Endothelial cell (in vitro differentiated cells): Measurements from ENCODE around the gene HBD. TPM values are rescaled to one million over a fixed set of nuclear protein-coding genes. Genes with fewer than 3 reads are reported as not detected.

Experiments
- DNase-seq: peaks from one replicate; pipeline ENCODE4 v3.0.0; 2021; ENCODE audit warnings: low spot score
- H3K27ac Mint-ChIP-seq: one replicate; pipeline ENCODE4 v1.8.0; 2021; ENCODE audit warnings: mixed read lengths, inconsistent platforms; ENCODE audit not compliant: unreplicated experiment
- H3K27me3 Mint-ChIP-seq: one replicate; pipeline ENCODE4 v1.8.0; 2021; ENCODE audit warnings: mild to moderate bottlenecking, moderate library complexity, mixed read lengths, inconsistent platforms; ENCODE audit not compliant: unreplicated experiment
- H3K36me3 Mint-ChIP-seq: one replicate; pipeline ENCODE4 v1.8.0; 2021; ENCODE audit warnings: mild to moderate bottlenecking, low read depth, mixed read lengths, inconsistent platforms; ENCODE audit not compliant: unreplicated experiment
- H3K4me1 Mint-ChIP-seq: one replicate; pipeline ENCODE4 v1.8.0; 2021; ENCODE audit warnings: mild to moderate bottlenecking, mixed read lengths, inconsistent platforms; ENCODE audit not compliant: unreplicated experiment
- H3K4me3 Mint-ChIP-seq: one replicate; pipeline ENCODE4 v1.8.0; 2021; ENCODE audit warnings: mild to moderate bottlenecking, mixed read lengths, inconsistent platforms; ENCODE audit not compliant: unreplicated experiment
- H3K9me3 Mint-ChIP-seq: one replicate; pipeline ENCODE4 v1.8.0; 2021; ENCODE audit warnings: mixed read lengths, inconsistent platforms; ENCODE audit not compliant: unreplicated experiment
- total RNA-seq: library from RNA; stranded (reverse); fragmentation: NEBNext Ultra II Directional; extraction: Animal tissue kit (Norgen Biotek cat#: 25700); gene quantifications from one replicate; pipeline ENCODE4 v1.2.1, GENCODE V29; 2021; ENCODE audit not compliant: unreplicated experiment
- TF ChIP-seq, protein P1 (sequence below): fragments of 200-600 bp; sonication (generic); IDR thresholded peaks from one replicate; pipeline ENCODE4 v1.5.0; 2021; ENCODE audit warnings: antibody characterized with exemption; ENCODE audit not compliant: unreplicated experiment

HBD gene
- total RNA-seq, 1 donor from 2014 or later: not detected

DNA sequence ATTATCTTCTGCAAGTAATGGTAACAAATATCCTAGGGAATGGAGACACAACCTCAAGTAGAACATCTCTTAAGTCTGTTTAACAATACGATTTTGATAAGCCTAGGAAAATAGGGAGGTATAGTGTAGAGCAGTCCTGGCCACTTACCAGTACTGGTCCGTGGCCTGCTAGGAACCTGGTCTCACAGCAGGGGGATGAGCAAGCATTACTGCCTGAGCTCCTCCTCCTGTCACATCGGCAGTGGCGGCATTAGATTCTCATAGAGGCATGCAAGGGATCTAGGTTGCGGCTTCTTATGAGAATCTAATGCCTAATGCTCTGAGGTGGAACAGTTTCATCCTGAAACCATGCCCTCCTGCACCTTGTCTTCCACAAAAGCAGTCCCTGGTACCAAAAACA lies 38.2 kb downstream of the HBD start:
- Mint-ChIP-seq H3K4me1 (no peaks in the 10 kb centered on the region), H3K4me3 (no peak overlapping the region), H3K9me3 (no peaks in the 10 kb centered on the region), H3K27ac (no peak overlapping the region), H3K36me3 (no peaks in the 10 kb centered on the region), H3K27me3 (peaks cover 2% of the 10 kb centered on the region)
- TF ChIP-seq, protein P1, sequence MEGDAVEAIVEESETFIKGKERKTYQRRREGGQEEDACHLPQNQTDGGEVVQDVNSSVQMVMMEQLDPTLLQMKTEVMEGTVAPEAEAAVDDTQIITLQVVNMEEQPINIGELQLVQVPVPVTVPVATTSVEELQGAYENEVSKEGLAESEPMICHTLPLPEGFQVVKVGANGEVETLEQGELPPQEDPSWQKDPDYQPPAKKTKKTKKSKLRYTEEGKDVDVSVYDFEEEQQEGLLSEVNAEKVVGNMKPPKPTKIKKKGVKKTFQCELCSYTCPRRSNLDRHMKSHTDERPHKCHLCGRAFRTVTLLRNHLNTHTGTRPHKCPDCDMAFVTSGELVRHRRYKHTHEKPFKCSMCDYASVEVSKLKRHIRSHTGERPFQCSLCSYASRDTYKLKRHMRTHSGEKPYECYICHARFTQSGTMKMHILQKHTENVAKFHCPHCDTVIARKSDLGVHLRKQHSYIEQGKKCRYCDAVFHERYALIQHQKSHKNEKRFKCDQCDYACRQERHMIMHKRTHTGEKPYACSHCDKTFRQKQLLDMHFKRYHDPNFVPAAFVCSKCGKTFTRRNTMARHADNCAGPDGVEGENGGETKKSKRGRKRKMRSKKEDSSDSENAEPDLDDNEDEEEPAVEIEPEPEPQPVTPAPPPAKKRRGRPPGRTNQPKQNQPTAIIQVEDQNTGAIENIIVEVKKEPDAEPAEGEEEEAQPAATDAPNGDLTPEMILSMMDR: no peak
- no peak for DNase-seq

DNA sequence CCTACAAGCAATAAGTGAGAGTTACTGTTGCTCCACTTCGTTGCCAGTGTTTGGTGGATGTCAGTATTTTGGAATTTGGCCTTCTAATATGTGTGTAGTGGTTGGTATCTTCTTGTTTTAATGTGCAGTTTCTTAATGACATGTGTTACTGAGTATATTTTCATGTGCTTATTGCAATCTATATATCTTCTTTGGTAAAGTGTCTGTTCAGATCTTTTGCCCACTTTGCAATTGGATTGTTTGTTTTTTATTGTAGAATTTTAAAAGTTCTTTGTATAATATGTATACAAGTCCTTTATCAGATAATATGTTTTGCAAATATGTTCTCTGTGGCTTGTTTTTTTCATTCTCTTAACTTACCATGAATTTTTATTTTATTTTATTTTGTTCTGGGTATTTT lies 41.5 kb downstream of the HBD start:
- TF ChIP-seq, protein P1: no peak
- H3K36me3 Mint-ChIP-seq: no peaks in the 10 kb centered on the region
- H3K4me3 Mint-ChIP-seq: no peak overlapping the region
- no peak for DNase-seq
- H3K4me1 Mint-ChIP-seq: no peaks in the 10 kb centered on the region
- no peaks in the 10 kb centered on the region for H3K27me3 Mint-ChIP-seq
- no peaks in the 10 kb centered on the region for H3K9me3 Mint-ChIP-seq
- H3K27ac Mint-ChIP-seq: no peak overlapping the region

DNA sequence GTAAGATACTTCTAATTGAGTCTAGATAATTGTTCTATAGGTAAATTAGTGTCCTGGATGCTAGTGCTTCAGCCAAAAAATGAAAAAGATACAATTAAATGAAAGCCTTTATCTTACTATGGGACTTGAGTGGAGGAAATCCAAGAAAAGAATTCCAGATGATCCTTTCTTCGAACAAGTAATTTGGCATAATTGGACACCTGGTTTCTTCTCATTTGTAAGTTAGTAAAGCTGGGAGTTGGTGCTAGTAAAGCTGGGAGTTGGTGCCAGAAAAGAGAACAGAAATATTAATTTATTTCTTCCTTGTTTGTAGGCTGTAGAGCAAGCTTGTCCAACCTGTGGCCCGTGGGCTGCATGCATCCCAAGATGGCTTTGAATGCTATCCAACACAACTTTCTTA lies 46.1 kb downstream of the HBD start:
- no peak for DNase-seq
- H3K36me3 Mint-ChIP-seq: no peaks in the 10 kb centered on the region
- H3K4me1 Mint-ChIP-seq: no peaks in the 10 kb centered on the region
- no peaks in the 10 kb centered on the region for H3K27me3 Mint-ChIP-seq
- no peaks in the 10 kb centered on the region for H3K9me3 Mint-ChIP-seq
- no peak overlapping the region for H3K4me3 Mint-ChIP-seq
- H3K27ac Mint-ChIP-seq: no peak overlapping the region
- TF ChIP-seq, protein P1: no peak

Other genes starting within 250 kb of the HBD start
- gene OR51L1, start 239.6 kb downstream of the HBD start, total RNA-seq: not detected
- gene OR52J3, start 188.0 kb downstream of the HBD start, total RNA-seq: not detected
- not detected for gene OR52E2, start 174.9 kb downstream of the HBD start, total RNA-seq
- gene OR52E1, start 164.9 kb downstream of the HBD start, total RNA-seq: not detected
- gene OR52A5, start 96.1 kb downstream of the HBD start, total RNA-seq: not detected
- gene OR52A1, start 79.7 kb downstream of the HBD start, total RNA-seq: 0.03 TPM
- gene OR51V1, start 33.8 kb downstream of the HBD start, total RNA-seq: not detected
- gene HBB, start 7.4 kb downstream of the HBD start, total RNA-seq: not detected
- gene HBG1, start 15.4 kb upstream of the HBD start, total RNA-seq: not detected
- 0.82 TPM for gene HBG2, start 20.3 kb upstream of the HBD start, total RNA-seq
- gene HBE1, start 35.5 kb upstream of the HBD start, total RNA-seq: not detected
- 0.49 TPM for gene OR51B4, start 67.5 kb upstream of the HBD start, total RNA-seq
- not detected for gene OR51B2, start 89.8 kb upstream of the HBD start, total RNA-seq
- 0.82 TPM for gene OR51B5, start 109.0 kb upstream of the HBD start, total RNA-seq
- gene OR51B6, start 117.0 kb upstream of the HBD start, total RNA-seq: not detected
- not detected for gene OR51M1, start 149.3 kb upstream of the HBD start, total RNA-seq
- not detected for gene OR51Q1, start 187.6 kb upstream of the HBD start, total RNA-seq
- 1.2 TPM for gene OR51I1, start 207.0 kb upstream of the HBD start, total RNA-seq
- gene OR51I2, start 214.8 kb upstream of the HBD start, total RNA-seq: not detected